Spleen (tissue), 7 donors: ENCODE data around the gene GPC4.

Source experiments
- POLR2A ChIP-seq, 3 donors: fragments of 450-650 bp; IDR thresholded peaks; one replicate each; pipeline ENCODE4 v1.5.1; 2017; ENCODE audit warnings: antibody characterized with exemption in 3 of 3, mild to moderate bottlenecking in 1 of 3
- TF ChIP-seq, protein P1 (sequence below), 11 experiments: fragments of 200-600 bp in 7 of 11; fragments of 450-650 bp in 4 of 11; sonication (generic) in 4 of 11; IDR thresholded peaks in 8 of 11; conservative IDR thresholded peaks in 3 of 11; 1 replicate in 7 of 11; 2 replicates in 4 of 11; pipeline versions ENCODE4 v1.4.0 to v1.8.0; 2016 to 2021; ENCODE audit warnings: antibody characterized with exemption in 11 of 11, inconsistent platforms in 4 of 11, mild to moderate bottlenecking in 1 of 11
- donor health status: DM: no; HTN: no; CAD: no; lungs with moderate emphysema.
- donor health status: DM: no; HTN: no; CAD: no.
- donor health status: DM: no; HTN: no; CAD: no.

DNA sequence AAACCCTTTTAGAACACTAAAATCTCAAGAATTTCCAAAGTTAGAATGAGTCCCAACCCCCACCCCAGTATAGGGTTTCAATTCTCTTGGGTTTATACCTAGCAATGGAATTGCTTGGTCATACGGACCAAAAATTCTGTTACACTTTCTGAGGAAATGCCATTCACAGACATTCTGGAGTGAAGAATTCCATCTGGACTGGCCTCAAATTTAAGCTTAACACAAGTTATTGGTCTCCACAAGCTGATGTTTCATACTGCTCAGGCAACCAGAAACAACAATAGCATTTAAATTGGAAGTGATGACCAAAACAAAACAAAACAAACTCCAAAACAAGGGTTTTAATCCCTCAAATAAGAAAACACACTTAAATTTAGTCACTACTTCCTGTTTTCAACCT lies 51.1 kb downstream of the GPC4 start:
- TF ChIP-seq, protein P1, sequence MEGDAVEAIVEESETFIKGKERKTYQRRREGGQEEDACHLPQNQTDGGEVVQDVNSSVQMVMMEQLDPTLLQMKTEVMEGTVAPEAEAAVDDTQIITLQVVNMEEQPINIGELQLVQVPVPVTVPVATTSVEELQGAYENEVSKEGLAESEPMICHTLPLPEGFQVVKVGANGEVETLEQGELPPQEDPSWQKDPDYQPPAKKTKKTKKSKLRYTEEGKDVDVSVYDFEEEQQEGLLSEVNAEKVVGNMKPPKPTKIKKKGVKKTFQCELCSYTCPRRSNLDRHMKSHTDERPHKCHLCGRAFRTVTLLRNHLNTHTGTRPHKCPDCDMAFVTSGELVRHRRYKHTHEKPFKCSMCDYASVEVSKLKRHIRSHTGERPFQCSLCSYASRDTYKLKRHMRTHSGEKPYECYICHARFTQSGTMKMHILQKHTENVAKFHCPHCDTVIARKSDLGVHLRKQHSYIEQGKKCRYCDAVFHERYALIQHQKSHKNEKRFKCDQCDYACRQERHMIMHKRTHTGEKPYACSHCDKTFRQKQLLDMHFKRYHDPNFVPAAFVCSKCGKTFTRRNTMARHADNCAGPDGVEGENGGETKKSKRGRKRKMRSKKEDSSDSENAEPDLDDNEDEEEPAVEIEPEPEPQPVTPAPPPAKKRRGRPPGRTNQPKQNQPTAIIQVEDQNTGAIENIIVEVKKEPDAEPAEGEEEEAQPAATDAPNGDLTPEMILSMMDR (IDR thresholded peaks at IDR 0.05 in 8 of 11, conservative IDR thresholded peaks at IDR 0.05 in 3 of 11), result no peak
- TF ChIP-seq POLR2A (IDR thresholded peaks at IDR 0.05), result no peak
